GM19455 (cell line): ENCODE results near the gene ZNF565.
"Not testable (repeated sequence)": the region's sequence is repeated elsewhere in the genome, so short reads cannot be mapped to it uniquely, and the experiment has no call there.

ENCODE experiments used
- ATAC-seq: cut with Tn5 transposase; IDR thresholded peaks from one replicate; pipeline ENCODE4 v1.9.1; 2021; ENCODE audit not compliant: unreplicated experiment

The ZNF565 gene

GRCh38 chr19:36215276-36216123 lies 1.0 kb upstream of the ZNF565 start:
- ATAC-seq, result no peak

- ATAC-seq, result no peak
Observed at GRCh38 chr19:36212895-36213294, 1.6 kb downstream of the ZNF565 start.

- no peak for ATAC-seq
Observed at GRCh38 chr19:36210497-36210896, 4.0 kb downstream of the ZNF565 start.

GRCh38 chr19:36209372-36209771 lies 5.1 kb downstream of the ZNF565 start:
- no peak for ATAC-seq

- ATAC-seq, result no peak
Observed at GRCh38 chr19:36207605-36208252, 6.7 kb downstream of the ZNF565 start.

- ATAC-seq, result no peak
Observed at GRCh38 chr19:36203293-36203692, 11.2 kb downstream of the ZNF565 start.

- no peak for ATAC-seq
Observed at GRCh38 chr19:36201684-36202083, 12.8 kb downstream of the ZNF565 start.

GRCh38 chr19:36198119-36198518 lies 16.3 kb downstream of the ZNF565 start:
- no peak for ATAC-seq

GRCh38 chr19:36196249-36196648 lies 18.2 kb downstream of the ZNF565 start:
- ATAC-seq, result no peak

- ATAC-seq, result not testable (repeated sequence)
Observed at GRCh38 chr19:36186722-36187121, 27.7 kb downstream of the ZNF565 start.

- ATAC-seq, result no peak
Observed at GRCh38 chr19:36183245-36183628, 31.2 kb downstream of the ZNF565 start.

- no peak for ATAC-seq
Observed at GRCh38 chr19:36182612-36183244, 31.7 kb downstream of the ZNF565 start.

- not testable (repeated sequence) for ATAC-seq
Observed at GRCh38 chr19:36179077-36179476, 35.4 kb downstream of the ZNF565 start.

- not testable (repeated sequence) for ATAC-seq
Observed at GRCh38 chr19:36173846-36174245, 40.6 kb downstream of the ZNF565 start.

- ATAC-seq, result no peak
Observed at GRCh38 chr19:36172852-36173251, 41.6 kb downstream of the ZNF565 start.

- no peak for ATAC-seq
Observed at GRCh38 chr19:36169084-36169760, 45.2 kb downstream of the ZNF565 start.

GRCh38 chr19:36163813-36164212 lies 50.7 kb downstream of the ZNF565 start:
- ATAC-seq, result no peak

- ATAC-seq, result no peak
Observed at GRCh38 chr19:36160821-36161596, 53.5 kb downstream of the ZNF565 start.

GRCh38 chr19:36153126-36153525 lies 61.3 kb downstream of the ZNF565 start:
- ATAC-seq, result no peak

- ATAC-seq, result no peak
Observed at GRCh38 chr19:36152352-36153091, 61.9 kb downstream of the ZNF565 start, which contains the start of gene COX7A1. COX7A1 (minus strand) TSS chr19:36152447; CDS start chr19:36152407, 40 bp downstream.
